Activated CD4-positive, alpha-beta T cell treated with anti-CD3 and anti-CD28 coated beads for 36 hours (primary cell): ENCODE results near the gene RBMS3. TPM values are rescaled to one million over a fixed set of nuclear protein-coding genes. Genes with fewer than 3 reads are reported as not detected.

Experiments used
- ATAC-seq: fragments of 200-7000 bp; cut with Tn5 transposase; one replicate; pipeline ENCODE4 v1.10.0; 2021; ENCODE audit warnings: mild to moderate bottlenecking, moderate library complexity
- CTCF ChIA-PET: fragments of 350-600 bp; sonication (Branson Sonifier 250); formaldehyde crosslinking; loops from one replicate; lab custom pipeline; 2021; ENCODE audit warnings: antibody characterized with exemption; lab: Charles Lee
- POLR2A ChIA-PET: fragments of 350-600 bp; sonication (Branson Sonifier 250); formaldehyde crosslinking; loops from one replicate; lab custom pipeline; 2021; ENCODE audit warnings: antibody characterized with exemption, inconsistent platforms; lab: Charles Lee
- DNase-seq: peaks from one replicate; pipeline ENCODE4 v3.0.0-alpha.2; 2020
- H3K27ac Mint-ChIP-seq: one replicate; pipeline ENCODE4 v1.8.0; 2021; ENCODE audit warnings: mixed read lengths
- H3K27me3 Mint-ChIP-seq: one replicate; pipeline ENCODE4 v1.8.0; 2021; ENCODE audit warnings: mixed read lengths
- H3K36me3 Mint-ChIP-seq: one replicate; pipeline ENCODE4 v1.8.0; 2021; ENCODE audit warnings: low read depth, mixed read lengths
- H3K4me1 Mint-ChIP-seq: one replicate; pipeline ENCODE4 v1.8.0; 2021; ENCODE audit warnings: mixed read lengths
- H3K4me3 Mint-ChIP-seq: one replicate; pipeline ENCODE4 v1.8.0; 2021; ENCODE audit warnings: mild to moderate bottlenecking, moderate library complexity, mixed read lengths
- H3K9me3 Mint-ChIP-seq: one replicate; pipeline ENCODE4 v1.8.0; 2021; ENCODE audit warnings: low read depth, mixed read lengths
- intact Hi-C, 2 experiments: fragments of 100-400 bp; cut with DNase I in 1 of 2; cut with micrococcal nuclease in 1 of 2; formaldehyde crosslinking; loops; one replicate each; pipeline versions ENCODE4 v1.14.2 to v1.15.1; 2022 to 2024; cut with DNase I, micrococcal nuclease
- total RNA-seq, 2 experiments: library from RNA; stranded (reverse); gene quantifications; one replicate each; pipeline ENCODE4 v1.2.3, GENCODE V29; 2021

Gene RBMS3
- total RNA-seq, 2 experiments from 2014 or later = 1.5 to 2.0 TPM

GRCh38 chr3:29859726-29860270, 578.9 kb downstream of the RBMS3 start:
- Mint-ChIP-seq H3K27ac (no peak overlapping the region), H3K4me1 (no peaks in the 10 kb centered on the region), H3K27me3 (peaks cover 8% of the 10 kb centered on the region), H3K36me3 (no peaks in the 10 kb centered on the region), H3K4me3 (no peak overlapping the region), H3K9me3 (no peaks in the 10 kb centered on the region)
- intact Hi-C loops = no loop called here
- CTCF ChIA-PET = no interaction called here
- POLR2A ChIA-PET = no interaction called here
- ATAC-seq (no peak), DNase-seq (no peak)

- Mint-ChIP-seq H3K4me1 (no peaks in the 10 kb centered on the region), H3K4me3 (no peak overlapping the region), H3K27ac (no peak overlapping the region), H3K9me3 (no peaks in the 10 kb centered on the region), H3K36me3 (no peaks in the 10 kb centered on the region), H3K27me3 (peaks cover 12% of the 10 kb centered on the region)
- DNase-seq (no peak), ATAC-seq (no peak)
- CTCF ChIA-PET = no interaction called here
- intact Hi-C loops = no loop called here
- POLR2A ChIA-PET = interaction anchor here (0.7 kb wide), 1 partner anchor 578 kb away, joined by 3 read pairs; no protein-coding TSS in a partner anchor
These were observed 583.9 kb downstream of the RBMS3 start for GRCh38 chr3:29864809-29865208.

GRCh38 chr3:29868543-29869101, 587.8 kb downstream of the RBMS3 start:
- no peaks in the 10 kb centered on the region for H3K9me3 Mint-ChIP-seq
- H3K36me3 Mint-ChIP-seq = no peaks in the 10 kb centered on the region
- CTCF ChIA-PET = interaction anchor here (1.3 kb wide), 1 partner anchor 14 kb away, joined by 4 read pairs; no protein-coding TSS in a partner anchor
- no peak overlapping the region for H3K4me3 Mint-ChIP-seq
- intact Hi-C loops = no loop called here
- no peak overlapping the region for H3K27ac Mint-ChIP-seq
- DNase-seq (no peak), ATAC-seq (no peak)
- H3K4me1 Mint-ChIP-seq = no peaks in the 10 kb centered on the region
- H3K27me3 Mint-ChIP-seq = peaks cover 6% of the 10 kb centered on the region
- POLR2A ChIA-PET = no interaction called here

- no peaks in the 10 kb centered on the region for H3K36me3 Mint-ChIP-seq
- H3K4me3 Mint-ChIP-seq = no peak overlapping the region
- CTCF ChIA-PET = interaction anchor here (0.9 kb wide), 1 partner anchor 13 kb away, joined by 3 read pairs; no protein-coding TSS in a partner anchor
These were observed 589.3 kb downstream of the RBMS3 start for GRCh38 chr3:29870136-29870535.

GRCh38 chr3:29871087-29871486, 590.2 kb downstream of the RBMS3 start:
- CTCF ChIA-PET = no interaction called here
- H3K9me3 Mint-ChIP-seq = no peaks in the 10 kb centered on the region
- intact Hi-C loops = no loop called here
- no peaks in the 10 kb centered on the region for H3K36me3 Mint-ChIP-seq
- no peak overlapping the region for H3K27ac Mint-ChIP-seq
- H3K4me1 Mint-ChIP-seq = no peaks in the 10 kb centered on the region
- DNase-seq = no peak
- H3K27me3 Mint-ChIP-seq = peaks cover 7% of the 10 kb centered on the region
- POLR2A ChIA-PET = no interaction called here
- no peak overlapping the region for H3K4me3 Mint-ChIP-seq
- no peak for ATAC-seq

More at GRCh38 chr3:29870136-29870535, 589.3 kb downstream of the RBMS3 start:
- intact Hi-C loops = no loop called here
- Mint-ChIP-seq H3K9me3 (no peaks in the 10 kb centered on the region), H3K4me1 (no peaks in the 10 kb centered on the region), H3K27ac (no peak overlapping the region), H3K27me3 (peaks cover 7% of the 10 kb centered on the region)
- no peak for DNase-seq
- POLR2A ChIA-PET = no interaction called here
- no peak for ATAC-seq

- no peak for DNase-seq
- Mint-ChIP-seq H3K36me3 (no peaks in the 10 kb centered on the region), H3K27me3 (peaks cover 20% of the 10 kb centered on the region), H3K4me3 (no peak overlapping the region), H3K4me1 (no peaks in the 10 kb centered on the region), H3K27ac (no peak overlapping the region), H3K9me3 (no peaks in the 10 kb centered on the region)
- POLR2A ChIA-PET = no interaction called here
- ATAC-seq = no peak
- intact Hi-C loops = no loop called here
- CTCF ChIA-PET = interaction anchor here (0.6 kb wide), 1 partner anchor 379 kb away, joined by 3 read pairs; no protein-coding TSS in a partner anchor
These were observed 599.9 kb downstream of the RBMS3 start for GRCh38 chr3:29880809-29881208.

- Mint-ChIP-seq H3K9me3 (no peaks in the 10 kb centered on the region), H3K27ac (no peak overlapping the region), H3K4me1 (no peaks in the 10 kb centered on the region), H3K36me3 (no peaks in the 10 kb centered on the region), H3K4me3 (no peak overlapping the region), H3K27me3 (peaks cover 7% of the 10 kb centered on the region)
- intact Hi-C loops = no loop called here
- ATAC-seq = no peak
- ChIA-PET POLR2A (no interaction called here), CTCF (no interaction called here)
- DNase-seq = no peak
These were observed 606.6 kb downstream of the RBMS3 start for GRCh38 chr3:29887451-29887850.

- Mint-ChIP-seq H3K36me3 (no peaks in the 10 kb centered on the region), H3K27me3 (peaks cover 7% of the 10 kb centered on the region), H3K4me3 (no peak overlapping the region), H3K9me3 (no peaks in the 10 kb centered on the region), H3K4me1 (no peaks in the 10 kb centered on the region), H3K27ac (no peak overlapping the region)
- ChIA-PET CTCF (no interaction called here), POLR2A (no interaction called here)
- DNase-seq = no peak
- ATAC-seq = no peak
- intact Hi-C loops = no loop called here
These were observed 608.3 kb downstream of the RBMS3 start for GRCh38 chr3:29889215-29889614.

GRCh38 chr3:29890801-29891200, 609.9 kb downstream of the RBMS3 start:
- ATAC-seq = no peak
- H3K27ac Mint-ChIP-seq = no peak overlapping the region
- no peak for DNase-seq
- no peaks in the 10 kb centered on the region for H3K9me3 Mint-ChIP-seq
- intact Hi-C loops = no loop called here
- ChIA-PET CTCF (no interaction called here), POLR2A (no interaction called here)
- H3K27me3 Mint-ChIP-seq = peaks cover 5% of the 10 kb centered on the region
- H3K36me3 Mint-ChIP-seq = no peaks in the 10 kb centered on the region
- H3K4me3 Mint-ChIP-seq = no peak overlapping the region
- H3K4me1 Mint-ChIP-seq = no peaks in the 10 kb centered on the region

- DNase-seq = no peak
- Mint-ChIP-seq H3K4me3 (no peak overlapping the region), H3K4me1 (no peaks in the 10 kb centered on the region), H3K27ac (no peak overlapping the region), H3K9me3 (no peaks in the 10 kb centered on the region), H3K36me3 (no peaks in the 10 kb centered on the region), H3K27me3 (peaks cover 8% of the 10 kb centered on the region)
- CTCF ChIA-PET = interaction anchor here (0.7 to 1.0 kb wide), 2 partner anchors 31 to 854 kb away, joined by 3 read pairs; no protein-coding TSS in a partner anchor
- POLR2A ChIA-PET = no interaction called here
- intact Hi-C loops = no loop called here
- ATAC-seq = no peak
These were observed 612.2 kb downstream of the RBMS3 start for GRCh38 chr3:29892976-29893554.

- no peak overlapping the region for H3K27ac Mint-ChIP-seq
- DNase-seq (no peak), ATAC-seq (no peak)
- intact Hi-C loops = no loop called here
- H3K27me3 Mint-ChIP-seq = peaks cover 8% of the 10 kb centered on the region
- no peak overlapping the region for H3K4me3 Mint-ChIP-seq
- POLR2A ChIA-PET = no interaction called here
- H3K4me1 Mint-ChIP-seq = no peaks in the 10 kb centered on the region
- CTCF ChIA-PET = no interaction called here
- H3K9me3 Mint-ChIP-seq = no peaks in the 10 kb centered on the region
- no peaks in the 10 kb centered on the region for H3K36me3 Mint-ChIP-seq
These were observed 616.0 kb downstream of the RBMS3 start for GRCh38 chr3:29896856-29897255.
